HG02571 (cell line): ENCODE data around the gene C6orf141.
"Not testable (repeated sequence)": the region's sequence is repeated elsewhere in the genome, so short reads cannot be mapped to it uniquely, and the experiment has no call there.

Experiments used
- ATAC-seq: cut with Tn5 transposase; IDR thresholded peaks from one replicate; pipeline ENCODE4 v1.9.1; 2021; ENCODE audit warnings: mild to moderate bottlenecking, moderate library complexity; ENCODE audit not compliant: unreplicated experiment

Gene C6orf141

GRCh38 chr6:49565855-49566254, 15.4 kb downstream of the C6orf141 start:
- ATAC-seq: no peak

- ATAC-seq: no peak
Observed at GRCh38 chr6:49570474-49571079, 20.1 kb downstream of the C6orf141 start.

DNA sequence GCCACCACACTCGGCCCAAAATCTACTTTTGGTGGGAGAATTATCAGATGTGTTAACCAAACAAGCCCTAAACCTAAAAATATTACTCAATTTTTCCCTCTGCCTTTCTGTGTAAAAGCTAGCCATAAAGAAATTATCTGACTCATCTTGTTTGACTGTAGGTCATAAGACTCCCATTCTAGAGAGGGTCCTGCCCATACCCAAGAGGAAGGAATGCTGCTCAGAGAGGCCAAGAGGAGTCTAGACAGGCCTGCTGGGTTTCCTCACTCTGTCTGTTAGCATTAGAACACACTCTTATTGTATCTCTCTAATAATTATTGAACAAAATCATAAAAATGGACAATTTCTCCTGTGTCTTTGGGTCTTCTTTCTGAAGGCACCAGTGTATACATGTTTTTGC, 26.1 kb downstream of the C6orf141 start:
- no peak for ATAC-seq

GRCh38 chr6:49579649-49580048, 29.2 kb downstream of the C6orf141 start:
- ATAC-seq: no peak

- ATAC-seq: no peak
Observed at GRCh38 chr6:49582529-49582928, 32.1 kb downstream of the C6orf141 start.

DNA sequence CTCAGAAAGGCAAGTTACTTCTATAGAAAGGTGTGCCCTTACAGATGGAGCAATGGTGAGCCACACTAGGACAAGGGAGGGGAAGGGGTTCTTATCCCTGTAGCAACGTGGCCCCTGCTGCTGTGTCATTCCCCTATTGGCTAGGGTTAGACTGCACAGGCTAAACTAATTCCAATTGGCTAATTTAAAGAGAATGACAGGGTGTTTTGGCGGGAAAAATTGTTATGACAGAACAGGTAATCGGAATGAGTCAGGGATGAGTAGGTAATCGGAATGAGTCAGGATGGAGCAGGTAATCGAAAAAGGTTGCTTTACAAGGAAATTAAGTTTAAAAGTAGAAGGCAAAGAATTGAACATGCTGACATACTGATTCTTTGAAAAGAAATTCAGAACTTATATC, 36.8 kb downstream of the C6orf141 start:
- not testable (repeated sequence) for ATAC-seq
